Stimulated activated CD8-positive, alpha-beta memory T cell treated with anti-CD3 and anti-CD28 coated beads, Interleukin-4, amount 100 ng/mL, for 1 hour (primary cell): ENCODE measurements around the gene SLC6A20.

ENCODE experiments used
- DNase-seq, 2 donors: peaks; one replicate each; pipeline ENCODE4 v3.0.0-alpha.2; 2020; ENCODE audit warnings: low read depth in 2 of 2, low spot score in 1 of 2

Gene SLC6A20

GRCh38 chr3:45803252-45803935 lies 7.1 kb upstream of the SLC6A20 start:
- DNase-seq: no peak

DNA sequence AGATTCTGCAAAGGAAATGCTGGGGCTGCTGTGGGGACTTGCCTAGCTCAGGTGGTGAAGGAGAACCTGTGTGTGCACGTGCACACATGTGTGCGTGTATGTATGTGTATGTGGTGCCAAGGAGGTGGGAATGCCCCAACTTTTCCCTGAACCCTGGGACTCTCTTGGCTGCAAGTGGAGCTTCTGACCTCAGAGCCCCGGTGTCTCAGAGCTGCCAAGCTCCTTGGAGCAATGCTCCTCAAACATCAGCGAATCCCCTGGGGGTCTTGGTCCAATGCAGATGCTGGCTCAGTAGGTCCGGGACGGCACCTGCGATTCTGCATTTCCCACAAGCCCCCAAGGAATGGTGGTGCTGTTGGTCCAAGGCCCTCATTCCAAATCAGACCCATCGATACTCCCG lies 5.8 kb upstream of the SLC6A20 start:
- DNase-seq: no peak

GRCh38 chr3:45800611-45801010 lies 4.3 kb upstream of the SLC6A20 start:
- no peak for DNase-seq

DNA sequence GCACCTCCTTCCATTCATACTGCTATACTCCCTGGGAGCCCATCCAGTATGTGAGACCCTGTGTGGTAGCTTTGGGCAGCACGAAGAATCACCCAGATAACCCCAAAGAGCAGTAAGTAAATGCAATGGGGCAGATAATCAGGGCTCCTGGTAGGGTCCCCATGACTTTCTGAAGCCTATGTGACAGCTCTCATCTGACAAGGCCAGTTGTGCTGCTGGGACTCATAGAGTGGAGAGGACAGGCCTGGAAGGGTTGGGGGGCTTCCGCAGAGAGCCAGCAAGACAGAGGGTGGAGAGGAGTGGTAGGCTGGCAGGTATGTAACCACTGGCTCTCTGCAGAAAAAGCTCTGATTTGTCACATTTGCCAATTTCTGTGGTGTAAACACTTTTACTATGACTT lies 3.2 kb upstream of the SLC6A20 start:
- no peak for DNase-seq

DNA sequence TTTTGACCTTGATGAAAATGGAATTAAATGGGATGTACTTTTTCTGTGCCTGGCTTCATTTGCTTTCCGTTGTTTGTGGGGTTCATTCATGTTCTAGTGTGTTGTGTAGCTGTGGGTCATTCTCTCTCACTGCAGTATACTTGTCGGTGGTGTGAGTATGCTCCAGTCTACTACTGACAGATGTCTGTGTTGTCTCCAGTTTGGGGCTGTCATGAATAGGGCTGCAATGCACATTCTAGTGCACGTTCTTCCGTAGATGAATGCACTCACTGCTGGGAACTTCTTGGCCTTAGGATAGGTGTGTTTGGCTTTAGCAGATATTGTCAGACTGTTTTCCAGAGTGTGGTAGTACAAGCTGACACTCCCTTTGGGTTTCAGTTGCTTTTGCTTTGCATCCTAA lies 1.7 kb upstream of the SLC6A20 start:
- DNase-seq: no peak

GRCh38 chr3:45796902-45797637 lies 734 bp upstream of the SLC6A20 start:
- DNase-seq: no peak

DNA sequence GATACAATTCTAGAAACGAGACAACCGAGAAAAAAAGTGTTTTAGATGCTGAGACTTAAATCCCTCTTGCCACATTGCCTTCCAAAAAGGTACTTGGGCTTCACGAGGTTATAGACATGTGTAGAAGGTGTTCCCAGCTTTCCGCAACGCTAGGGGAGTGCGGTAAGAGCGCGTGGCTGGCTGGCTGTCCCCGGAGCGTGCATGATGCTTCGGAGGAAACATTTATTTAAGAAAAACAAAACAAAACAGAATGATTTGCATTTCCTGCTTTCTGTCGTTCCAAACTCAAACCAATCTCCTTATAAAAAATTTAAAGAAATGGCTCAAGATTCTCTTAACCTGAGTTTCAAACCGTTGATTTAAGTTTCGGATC lies 841 bp downstream of the SLC6A20 start:
- DNase-seq: no peak

GRCh38 chr3:45794660-45795059 lies 1.7 kb downstream of the SLC6A20 start:
- DNase-seq: no peak

DNA sequence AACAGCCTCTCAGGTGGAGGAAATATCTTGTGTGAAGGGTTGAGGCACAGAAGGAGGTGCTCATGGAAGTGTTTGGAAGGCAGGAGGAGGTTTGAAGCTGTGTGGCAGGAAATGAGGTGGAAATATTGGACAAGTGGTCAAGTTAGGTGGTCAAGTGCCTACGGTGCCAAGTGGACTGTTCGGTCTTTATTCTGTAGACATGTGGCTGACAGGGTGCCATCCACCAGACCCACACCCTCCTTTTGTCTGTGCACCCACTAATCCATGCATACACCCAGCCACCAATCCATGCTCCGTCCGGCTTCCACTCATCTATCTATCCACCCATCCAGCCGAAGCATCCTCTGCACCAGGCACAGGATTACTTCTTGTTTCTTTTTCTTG lies 2.2 kb downstream of the SLC6A20 start:
- no peak for DNase-seq

DNA sequence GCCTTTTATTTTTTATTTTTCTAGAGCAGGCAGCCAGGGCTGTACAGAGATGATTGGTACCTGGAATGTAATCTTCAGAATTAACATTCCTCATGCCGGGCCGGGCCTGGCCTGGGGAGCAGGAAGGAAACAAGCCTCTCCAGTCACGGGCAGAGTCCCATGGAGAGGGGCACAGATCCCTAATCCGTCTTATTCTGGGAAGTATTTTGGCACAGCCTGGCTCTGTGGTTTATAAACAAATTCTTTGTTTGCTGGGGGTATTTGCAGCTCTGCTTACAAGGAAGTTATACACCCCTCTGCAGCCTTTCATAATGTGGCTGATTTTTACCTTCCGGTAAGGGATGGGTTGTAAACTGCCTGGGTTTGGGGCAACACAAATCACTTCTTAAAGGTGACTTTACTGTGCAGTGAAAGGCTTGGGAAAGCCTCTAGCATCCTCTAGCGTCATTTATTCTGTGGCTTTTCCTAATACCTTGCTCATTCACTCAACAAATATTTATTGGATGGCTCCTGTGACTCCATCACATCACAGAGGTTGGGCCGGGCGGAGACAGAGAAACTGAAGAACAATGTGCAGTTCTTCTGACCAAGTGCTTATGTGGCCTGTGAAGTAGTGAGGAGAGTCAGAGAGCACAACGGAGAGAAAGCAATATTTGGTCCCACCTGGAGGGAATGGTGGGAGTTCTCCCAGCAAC lies 2.7 kb downstream of the SLC6A20 start:
- DNase-seq: no peak

DNA sequence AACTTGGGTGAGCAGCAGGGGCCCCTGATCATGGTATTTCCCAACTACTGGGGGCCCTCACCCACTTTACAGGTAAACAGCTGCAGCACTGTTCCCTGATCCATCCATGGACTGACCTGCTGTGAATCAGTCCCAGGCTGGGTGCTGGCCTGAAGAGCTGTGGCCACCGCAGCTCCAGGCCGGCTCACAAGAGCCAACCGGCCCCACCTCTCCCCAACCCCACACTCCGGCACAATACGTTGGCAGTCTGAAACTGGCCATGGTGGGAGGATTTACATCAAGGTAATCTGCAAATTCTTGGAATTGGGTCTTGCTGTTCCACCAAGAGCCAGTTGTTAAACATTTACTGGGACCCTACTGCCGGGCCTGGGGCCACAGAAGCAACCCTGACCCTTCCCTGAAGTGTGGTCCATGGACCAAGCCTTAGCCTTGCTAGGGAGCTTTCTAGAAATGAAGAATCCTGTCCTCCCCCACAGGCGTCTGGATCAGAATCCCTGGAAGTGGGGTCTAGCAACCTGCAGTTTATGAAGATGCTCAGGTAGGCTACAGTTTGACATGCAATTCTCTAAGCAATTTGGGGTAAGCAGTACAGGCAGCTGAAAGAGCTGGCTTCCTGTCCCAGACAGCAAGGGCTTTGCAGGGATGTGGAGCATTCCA lies 3.7 kb downstream of the SLC6A20 start:
- no peak for DNase-seq

DNA sequence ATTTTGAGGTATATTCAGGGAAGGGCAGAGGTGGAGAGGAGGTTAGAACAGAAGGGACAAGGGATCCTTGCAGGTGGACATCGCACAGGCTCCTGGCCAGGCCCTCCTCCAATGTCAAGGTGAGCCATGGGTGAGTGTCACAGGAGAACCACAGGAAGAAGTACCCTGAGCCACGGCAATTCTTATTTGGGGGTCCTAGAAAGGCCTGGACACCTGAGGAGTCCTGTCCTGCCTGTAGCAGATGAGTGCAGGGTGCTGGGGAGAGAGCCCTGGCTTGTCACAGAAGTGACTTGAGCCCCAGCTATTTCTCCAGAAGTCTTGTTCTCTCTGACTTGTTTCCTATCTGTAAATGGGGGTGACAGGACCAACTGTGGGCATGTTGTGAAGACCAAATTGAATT lies 4.3 kb downstream of the SLC6A20 start:
- no peak for DNase-seq

DNA sequence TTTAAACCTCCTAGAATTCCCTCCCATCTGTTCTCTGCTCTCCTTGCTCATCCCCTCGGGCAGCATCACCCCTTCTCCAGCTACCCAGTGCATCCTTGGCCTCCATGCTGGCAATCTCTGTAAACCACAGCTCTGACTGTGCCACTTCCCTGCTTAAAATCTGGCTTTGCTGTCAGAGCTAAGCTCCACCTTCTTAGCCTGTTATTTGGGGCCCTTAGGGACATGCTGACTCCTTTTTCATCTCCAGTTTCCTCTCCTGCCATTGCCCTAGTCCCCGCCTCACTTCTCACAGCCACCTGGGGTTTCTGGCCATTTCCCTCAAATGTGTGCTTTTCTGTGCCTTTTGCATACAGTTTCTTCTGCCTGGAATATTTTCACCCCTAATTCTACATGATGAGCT lies 5.7 kb downstream of the SLC6A20 start:
- DNase-seq: no peak

DNA sequence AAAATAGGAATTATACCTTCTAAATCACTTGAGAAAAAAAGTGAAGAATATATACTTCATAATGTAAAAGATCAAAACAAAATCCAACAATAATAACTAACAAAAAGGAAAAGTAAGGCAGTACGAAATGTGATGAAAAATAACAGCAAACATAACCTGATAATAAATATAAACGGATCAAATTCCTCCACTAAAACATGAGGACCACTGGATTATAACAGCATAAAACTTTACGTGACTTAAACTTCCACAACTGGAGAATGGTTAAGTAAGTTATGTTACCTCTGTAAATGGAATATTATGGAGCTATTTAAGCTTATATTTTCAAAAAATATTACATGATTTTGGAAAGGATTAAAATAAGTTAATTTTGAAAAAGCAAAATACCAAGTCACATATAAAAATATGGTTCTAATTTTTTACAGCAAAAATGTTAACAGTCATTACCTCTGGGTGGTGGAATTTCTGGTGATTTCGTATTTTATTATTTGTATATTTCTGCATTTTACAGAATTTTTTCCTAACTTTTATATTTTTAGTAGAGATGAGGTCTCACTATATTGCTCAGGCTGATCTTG lies 7.0 kb downstream of the SLC6A20 start:
- DNase-seq: no peak

DNA sequence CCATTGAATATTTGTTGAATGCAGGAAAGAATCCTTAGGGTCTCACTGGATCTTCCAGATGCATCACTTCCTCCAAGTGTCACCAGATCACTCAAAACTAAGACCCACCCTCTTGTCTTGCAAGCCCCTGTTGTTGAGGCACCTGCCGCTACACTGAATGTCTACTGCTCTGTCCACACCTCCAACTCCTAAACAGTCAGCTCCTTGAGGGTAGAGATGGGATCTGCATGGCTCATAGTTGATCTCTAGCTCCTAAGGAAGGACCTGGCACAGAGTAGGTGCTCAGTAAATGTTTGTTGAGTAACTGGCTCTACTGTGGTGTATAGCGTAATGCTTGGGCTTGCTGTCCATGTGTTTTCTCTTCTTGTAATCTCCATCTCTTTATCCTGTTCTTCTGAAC lies 8.8 kb downstream of the SLC6A20 start:
- DNase-seq: no peak

GRCh38 chr3:45786801-45787495 lies 9.4 kb downstream of the SLC6A20 start:
- DNase-seq: no peak

DNA sequence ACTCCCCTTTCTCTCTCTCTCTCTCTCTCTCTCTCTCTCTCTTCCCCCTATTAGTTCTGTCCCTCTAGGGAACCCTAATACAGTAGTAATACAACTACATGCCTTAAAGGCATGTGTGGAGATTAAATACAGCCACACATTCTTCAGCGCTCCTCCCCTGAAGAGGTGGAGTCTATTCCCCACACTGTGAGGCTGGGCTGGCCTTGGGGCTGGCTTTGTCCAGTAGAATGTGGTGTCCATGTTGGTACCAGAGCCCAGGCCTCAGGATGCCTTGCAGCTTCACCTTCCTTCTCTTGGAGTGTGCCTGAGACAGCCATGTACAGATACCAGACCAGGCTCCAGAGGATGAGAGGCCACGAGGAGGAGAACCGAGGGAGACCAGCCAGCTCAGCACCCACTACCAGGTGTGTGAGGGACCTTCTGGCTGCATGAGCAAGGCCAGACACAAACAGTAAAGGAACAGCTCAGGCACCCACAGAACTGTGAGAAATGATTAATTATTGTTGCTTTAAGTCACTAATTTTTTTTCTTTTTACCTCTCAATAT lies 10.7 kb downstream of the SLC6A20 start:
- no peak for DNase-seq

- DNase-seq: no peak
These were observed 12.7 kb downstream of the SLC6A20 start for GRCh38 chr3:45783667-45784066.

- no peak for DNase-seq
These were observed 14.0 kb downstream of the SLC6A20 start for GRCh38 chr3:45782381-45782780.

DNA sequence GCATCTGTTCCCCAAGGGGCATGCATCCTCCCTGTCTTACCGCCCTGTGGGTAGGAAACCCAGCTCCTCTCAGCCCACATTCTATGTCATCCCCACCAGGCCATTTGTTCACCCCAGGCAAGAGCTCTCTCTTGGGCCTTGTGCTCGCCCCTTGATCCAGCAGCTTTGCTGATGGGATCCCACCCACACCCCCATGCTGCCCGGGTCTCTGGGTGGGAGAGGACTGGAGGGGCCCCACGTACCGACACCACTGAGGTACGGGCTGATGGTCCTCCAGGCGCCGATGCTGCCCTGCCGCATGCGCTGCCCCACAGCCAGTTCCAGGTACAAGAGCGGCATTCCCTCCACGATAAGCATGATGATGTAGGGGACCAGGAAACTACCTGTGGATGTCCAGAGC lies 14.5 kb downstream of the SLC6A20 start:
- no peak for DNase-seq

- DNase-seq: no peak
These were observed 15.1 kb downstream of the SLC6A20 start for GRCh38 chr3:45781271-45781670.
